Measurements from ENCODE around the gene GBX2. TPM values are rescaled to one million over a fixed set of nuclear protein-coding genes. Genes with fewer than 3 reads are reported as not detected.

The GBX2 gene
- total and polyA plus RNA-seq, 2 of the 8 experiments (the other 6 are each of a cell fraction or from before 2014, with no cell fraction given) = 0.38 to 0.89 TPM

DNA sequence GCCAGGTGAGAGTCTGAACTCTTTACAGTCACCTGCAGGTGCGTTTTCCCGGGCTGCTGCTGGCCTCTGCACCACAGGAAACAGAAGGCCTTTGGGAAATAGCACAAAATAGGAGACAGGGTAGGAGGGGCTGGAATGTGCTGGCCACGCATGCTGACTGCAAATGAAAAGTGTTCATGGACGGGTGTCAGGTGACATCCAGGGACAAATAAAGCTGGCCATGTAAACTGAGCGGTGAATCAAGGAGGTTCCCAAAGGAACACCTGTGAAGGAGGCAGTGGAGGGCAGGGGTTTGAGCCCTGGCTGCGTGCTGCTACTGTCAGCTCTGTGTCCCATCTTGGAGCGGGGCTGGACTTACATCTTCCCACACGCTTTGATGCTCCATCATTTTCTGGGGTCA, 42.4 kb upstream of the GBX2 start:
- Histone ChIP-seq H3K4me1 (replicated peaks in 1 of 4; ENCODE audit: control insufficient read depth in 3 of 4, insufficient read depth in 4 of 4, low read length in 3 of 4) (peaks cover 0 to 7% (median 2%) of the 10 kb centered on the region in 4 experiments; a peak in 5 of 7 replicates), H3K23ac (ENCODE audit: insufficient read length) (no peak overlapping the region), H3K18ac (ENCODE audit: extremely low read depth, low read length) (no peak overlapping the region), H3K14ac (ENCODE audit: insufficient read length) (no peak overlapping the region), H3K4me2 (ENCODE audit: insufficient read depth in 1 of 2, low read depth in 2 of 2, low read length in 2 of 2) (no peak overlapping the region), H3K27ac (ENCODE audit: low read depth, low read length) (no peak overlapping the region), H3K56ac (replicated peaks; ENCODE audit: insufficient read length, low read depth, low read length) (no peak overlapping the region), H3K27me3 (replicated peaks in 1 of 4; ENCODE audit: control insufficient read depth in 3 of 4, extremely low read depth in 1 of 4, insufficient read depth in 3 of 4, low read length in 3 of 4) (no peaks in the 10 kb centered on the region; a peak in 2 of 7 replicates), H2BK120ac (replicated peaks; ENCODE audit: low read depth, low read length) (no peak overlapping the region), H2AFZ (ENCODE audit: low read length) (no peak overlapping the region), H3K79me1 (ENCODE audit: low read depth, low read length) (no peaks in the 10 kb centered on the region), H2BK20ac (ENCODE audit: low read length) (no peak overlapping the region), H3K36me3 (ENCODE audit: control insufficient read depth in 2 of 4, insufficient read depth in 4 of 4, low read length in 3 of 4) (no peaks in the 10 kb centered on the region), H3K4me3 (ENCODE audit: extremely low read depth in 1 of 4, insufficient read depth in 2 of 4, low read depth in 3 of 4, low read length in 4 of 4) (no peak overlapping the region), H2AK5ac (ENCODE audit: low read depth, low read length) (no peak overlapping the region), H4K20me1 (replicated peaks in 1 of 2; ENCODE audit: control insufficient read depth in 1 of 2, insufficient read depth in 2 of 2, low read length in 2 of 2) (no peaks in the 10 kb centered on the region), H4K5ac (ENCODE audit: insufficient read length, low read depth, low read length) (no peak overlapping the region), H2BK12ac (ENCODE audit: low read depth, low read length) (no peak overlapping the region), H4K91ac (replicated peaks; ENCODE audit: insufficient read length, low read length) (no peak overlapping the region), H3K4ac (replicated peaks; ENCODE audit: insufficient read length, low read depth, low read length) (no peak overlapping the region), H3K9ac (replicated peaks in 1 of 4; ENCODE audit: extremely low read depth in 1 of 4, low read depth in 3 of 4, low read length in 3 of 4) (no peak overlapping the region), H3K23me2 (ENCODE audit: low read depth, low read length) (no peaks in the 10 kb centered on the region), H2BK5ac (ENCODE audit: low read depth, low read length) (no peak overlapping the region; the same call in 1 of the 2 replicates), H3K79me2 (ENCODE audit: control insufficient read depth in 1 of 2, insufficient read depth in 2 of 2, low read length in 2 of 2) (no peaks in the 10 kb centered on the region), H3K9me3 (ENCODE audit: insufficient read depth in 2 of 2, low read depth in 1 of 2, low read length in 1 of 2) (no peaks in the 10 kb centered on the region), H4K8ac (ENCODE audit: extremely low read depth, insufficient read depth, low read length) (no peak overlapping the region), H2BK15ac (ENCODE audit: low read length) (no peak overlapping the region)
- DNase-seq (ENCODE audit: low read depth in 1 of 2, low spot score in 2 of 2) (no peak), FAIRE-seq (no peak)
- 91% methylated on average over 8 of the region's 8 CpGs; no CpG with 5 or more reads in 1 of the 2 experiments for WGBS, 2 experiments (ENCODE audit: extremely low coverage in 1 of 2, insufficient coverage in 1 of 2, insufficient read length in 1 of 2, insufficient replicate concordance in 2 of 2, low coverage in 1 of 2, low lambda C conversion rate in 2 of 2, missing lambda C conversion rate in 1 of 2)
- POLR2A ChIA-PET (ENCODE audit: partially characterized antibody) = no interaction called here
- CTCF ChIA-PET (ENCODE audit: partially characterized antibody) = interaction anchor here (0.6 to 1.4 kb wide), 2 partner anchors 27 to 138 kb away, joined by 3 to 6 read pairs; no protein-coding TSS in a partner anchor
- no peak for TF ChIP-seq TAF1 (IDR thresholded peaks at IDR 0.05; ENCODE audit: low read depth, low read length)
- no peak for TF ChIP-seq RNF2 (IDR thresholded peaks at IDR 0.05; ENCODE audit: borderline replicate concordance, low read depth, low read length, missing control alignments, poor library complexity, severe bottlenecking)
- no peak for TF ChIP-seq POLR2AphosphoS5 (IDR thresholded peaks at IDR 0.05; ENCODE audit: low read depth, low read length)
- TF ChIP-seq YY1 (IDR thresholded peaks at IDR 0.05; ENCODE audit: low read depth, low read length) = no peak
- TF ChIP-seq ZNF274 (IDR thresholded peaks at IDR 0.05; ENCODE audit: borderline replicate concordance, extremely low read depth, low read length) = no peak
- no peak for TF ChIP-seq SIN3A (conservative IDR thresholded peaks at IDR 0.05 in 1 of 2, IDR thresholded peaks at IDR 0.05 in 1 of 2; ENCODE audit: low read depth in 1 of 2, low read length in 2 of 2)

Data from H1 (cell line).